ENCODE results near the gene LSMEM2.
A peak's percentile ranks its signal among the peaks of the same experiment; 100 is the strongest.

The LSMEM2 gene

GRCh38 chr3:50316657-50317242 is 37.9 kb downstream of the LSMEM2 start:
- Histone ChIP-seq H3K9me3 (ENCODE audit: control insufficient read depth, insufficient read depth, low read length) (no peaks in the 10 kb centered on the region), H3K27me3 (ENCODE audit: control insufficient read depth, insufficient read depth, low read length) (no peaks in the 10 kb centered on the region), H3K36me3 (ENCODE audit: control insufficient read depth, insufficient read depth, low read length) (peaks cover 35% of the 10 kb centered on the region), H3K4me1 (ENCODE audit: control insufficient read depth, insufficient read depth, low read length) (peaks cover 3% of the 10 kb centered on the region), H3K4me3 (ENCODE audit: low read depth, low read length) (no peak overlapping the region), H3K9ac (ENCODE audit: low read depth, low read length) (no peak overlapping the region)

DNA sequence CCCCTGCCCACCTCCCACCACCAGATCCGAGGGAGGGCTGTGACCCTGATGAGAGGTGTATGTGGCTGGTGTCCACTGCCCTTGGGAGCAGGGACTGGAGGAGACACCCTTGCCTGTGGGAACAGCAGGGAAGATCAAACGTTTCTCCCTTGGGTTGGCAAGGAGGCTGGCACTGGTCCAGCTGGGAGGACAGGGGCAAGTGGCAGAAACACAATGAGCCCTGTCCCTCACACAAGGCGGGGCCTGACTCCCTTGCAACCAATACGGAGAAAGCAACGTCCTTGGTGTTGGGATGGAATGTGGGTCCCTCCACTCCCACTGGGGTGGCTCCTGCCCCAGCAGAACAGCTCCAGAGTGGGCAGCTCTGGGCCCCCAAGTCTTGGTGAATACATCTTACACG is 38.4 kb downstream of the LSMEM2 start:
- Histone ChIP-seq H3K36me3 (ENCODE audit: control insufficient read depth, insufficient read depth, low read length) (peaks cover 35% of the 10 kb centered on the region), H3K4me1 (ENCODE audit: control insufficient read depth, insufficient read depth, low read length) (peaks cover 3% of the 10 kb centered on the region), H3K27me3 (ENCODE audit: control insufficient read depth, insufficient read depth, low read length) (no peaks in the 10 kb centered on the region), H3K4me3 (ENCODE audit: low read depth, low read length) (no peak overlapping the region), H3K9me3 (ENCODE audit: control insufficient read depth, insufficient read depth, low read length) (no peaks in the 10 kb centered on the region), H3K9ac (ENCODE audit: low read depth, low read length) (no peak overlapping the region)

- no peak overlapping the region for H3K9ac ChIP-seq (ENCODE audit: low read depth, low read length)
- no peak overlapping the region for H3K4me3 ChIP-seq (ENCODE audit: low read depth, low read length)
- peaks cover 35% of the 10 kb centered on the region for H3K36me3 ChIP-seq (ENCODE audit: control insufficient read depth, insufficient read depth, low read length)
- peaks cover 7% of the 10 kb centered on the region for H3K4me1 ChIP-seq (ENCODE audit: control insufficient read depth, insufficient read depth, low read length)
- no peaks in the 10 kb centered on the region for H3K9me3 ChIP-seq (ENCODE audit: control insufficient read depth, insufficient read depth, low read length)
- H3K27me3 ChIP-seq (ENCODE audit: control insufficient read depth, insufficient read depth, low read length) = no peaks in the 10 kb centered on the region
Observed at GRCh38 chr3:50318163-50318562, 39.3 kb downstream of the LSMEM2 start.

DNA sequence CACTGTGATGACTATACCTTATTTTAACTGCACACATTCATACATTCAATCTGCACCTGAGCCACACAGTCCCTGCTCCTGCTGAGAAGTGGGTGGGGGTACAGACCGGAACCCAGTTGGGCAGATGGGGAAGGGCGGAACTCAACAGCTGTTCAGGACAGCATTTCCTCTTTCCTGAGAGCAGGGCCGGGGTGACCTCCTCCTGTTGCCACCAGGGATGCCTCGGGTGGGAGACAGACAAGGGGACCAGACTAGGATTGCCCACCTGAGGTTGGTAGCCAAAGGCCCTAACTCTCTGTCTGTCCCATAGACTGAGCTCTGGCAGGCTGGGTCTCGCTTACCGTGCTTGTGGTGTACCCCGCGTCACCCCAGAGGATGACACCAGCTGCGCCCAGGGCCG is 39.7 kb downstream of the LSMEM2 start:
- Histone ChIP-seq H3K4me1 (ENCODE audit: control insufficient read depth, insufficient read depth, low read length) (peaks cover 7% of the 10 kb centered on the region), H3K36me3 (ENCODE audit: control insufficient read depth, insufficient read depth, low read length) (peaks cover 35% of the 10 kb centered on the region), H3K4me3 (ENCODE audit: low read depth, low read length) (no peak overlapping the region), H3K9ac (ENCODE audit: low read depth, low read length) (no peak overlapping the region), H3K27me3 (ENCODE audit: control insufficient read depth, insufficient read depth, low read length) (no peaks in the 10 kb centered on the region), H3K9me3 (ENCODE audit: control insufficient read depth, insufficient read depth, low read length) (no peaks in the 10 kb centered on the region)

DNA sequence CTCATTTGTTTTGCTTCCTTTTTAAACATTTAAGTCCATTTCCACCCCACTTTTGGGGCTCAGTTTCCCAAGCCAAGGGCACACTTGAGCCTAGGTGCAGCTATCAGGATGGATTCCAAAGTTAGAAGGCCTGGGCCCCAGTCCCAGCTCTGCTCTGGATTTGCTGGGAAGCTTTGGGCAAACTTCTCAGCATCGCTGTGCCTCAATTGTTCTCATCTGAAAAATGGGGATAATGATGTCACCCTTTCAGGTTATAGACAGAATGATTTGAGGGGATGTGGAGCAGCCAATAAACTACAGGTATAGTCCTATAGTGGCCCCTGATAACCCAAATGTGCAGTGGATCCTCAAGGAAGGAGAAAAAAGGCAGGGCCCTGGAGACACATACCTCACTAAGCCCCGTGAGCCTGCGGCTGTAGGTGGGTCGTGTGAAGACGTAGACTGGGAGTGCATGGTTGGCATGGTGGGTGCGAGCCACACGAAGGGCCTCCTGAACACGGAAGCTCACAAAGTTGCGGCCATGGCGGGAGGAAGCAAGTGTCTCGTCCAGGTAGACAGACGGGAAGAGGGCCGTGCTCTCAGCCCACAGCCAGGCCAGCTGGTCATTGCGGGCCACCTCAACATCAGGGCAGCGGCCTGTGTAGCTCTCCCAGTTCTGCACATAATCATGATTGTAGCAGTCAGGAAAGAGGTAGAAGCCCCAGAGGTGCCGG is 40.5 kb downstream of the LSMEM2 start:
- peaks cover 35% of the 10 kb centered on the region for H3K36me3 ChIP-seq (ENCODE audit: control insufficient read depth, insufficient read depth, low read length)
- H3K9ac ChIP-seq (ENCODE audit: low read depth, low read length) = no peak overlapping the region
- no peaks in the 10 kb centered on the region for H3K9me3 ChIP-seq (ENCODE audit: control insufficient read depth, insufficient read depth, low read length)
- H3K27me3 ChIP-seq (ENCODE audit: control insufficient read depth, insufficient read depth, low read length) = no peaks in the 10 kb centered on the region
- H3K4me1 ChIP-seq (ENCODE audit: control insufficient read depth, insufficient read depth, low read length) = peaks cover 7% of the 10 kb centered on the region
- no peak overlapping the region for H3K4me3 ChIP-seq (ENCODE audit: low read depth, low read length)

DNA sequence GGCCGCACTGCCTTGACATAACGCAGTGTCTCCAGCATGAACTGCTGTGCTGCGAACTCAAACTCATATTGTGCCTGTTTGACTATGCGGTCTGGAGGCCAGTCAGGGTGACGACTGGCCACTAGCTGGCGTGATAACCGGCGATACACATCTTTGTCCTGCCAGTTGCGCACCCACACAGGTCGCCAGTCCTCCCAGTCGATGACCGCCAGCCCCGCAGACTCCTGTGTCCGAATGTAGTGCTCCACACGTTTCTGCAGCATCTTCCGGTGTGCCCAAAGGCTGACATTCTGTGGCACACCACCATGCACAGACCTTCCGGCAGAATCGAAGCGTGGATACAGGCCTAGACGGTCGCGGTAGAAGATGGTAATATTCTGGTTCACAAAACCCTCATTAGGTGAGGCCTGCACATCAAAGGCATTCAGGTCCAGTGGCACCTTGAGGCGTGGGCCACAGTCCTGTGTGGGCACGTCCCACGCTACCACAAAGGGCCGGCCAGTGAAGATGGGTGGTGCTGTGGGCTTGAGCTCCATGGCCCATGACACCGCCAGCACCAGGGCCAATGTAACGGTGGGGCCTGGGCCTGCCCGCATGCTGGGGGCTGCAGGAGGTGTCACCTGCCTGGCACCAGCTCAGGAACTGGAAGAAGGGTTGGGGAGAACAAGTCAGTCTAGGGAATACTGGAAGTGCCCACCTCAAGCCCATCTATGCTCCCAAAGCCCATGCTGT is 41.2 kb downstream of the LSMEM2 start:
- H3K4me1 ChIP-seq (ENCODE audit: control insufficient read depth, insufficient read depth, low read length) = peaks cover 7% of the 10 kb centered on the region

GRCh38 chr3:50320853-50321335 is 42.0 kb downstream of the LSMEM2 start:
- H3K9me3 ChIP-seq (ENCODE audit: control insufficient read depth, insufficient read depth, low read length) = no peaks in the 10 kb centered on the region
- peaks cover 40% of the 10 kb centered on the region for H3K36me3 ChIP-seq (ENCODE audit: control insufficient read depth, insufficient read depth, low read length)
- peaks cover 7% of the 10 kb centered on the region for H3K4me1 ChIP-seq (ENCODE audit: control insufficient read depth, insufficient read depth, low read length)
- peak overlapping the region; percentile 99 for H3K4me3 ChIP-seq (ENCODE audit: low read depth, low read length)
- peak overlapping the region; percentile 100 for H3K9ac ChIP-seq (ENCODE audit: low read depth, low read length)
- H3K27me3 ChIP-seq (ENCODE audit: control insufficient read depth, insufficient read depth, low read length) = no peaks in the 10 kb centered on the region

More for the DNA sequence above, 41.2 kb downstream of the LSMEM2 start:
- Histone ChIP-seq H3K9ac (ENCODE audit: low read depth, low read length) (peak overlapping the region; percentile 94), H3K27me3 (ENCODE audit: control insufficient read depth, insufficient read depth, low read length) (no peaks in the 10 kb centered on the region), H3K9me3 (ENCODE audit: control insufficient read depth, insufficient read depth, low read length) (no peaks in the 10 kb centered on the region), H3K4me3 (ENCODE audit: low read depth, low read length) (peak overlapping the region; percentile 99), H3K36me3 (ENCODE audit: control insufficient read depth, insufficient read depth, low read length) (peaks cover 35% of the 10 kb centered on the region)

GRCh38 chr3:50321336-50322114 is 42.6 kb downstream of the LSMEM2 start:
- H3K4me1 ChIP-seq (ENCODE audit: control insufficient read depth, insufficient read depth, low read length) = peaks cover 7% of the 10 kb centered on the region
- H3K4me3 ChIP-seq (ENCODE audit: low read depth, low read length) = peak overlapping the region; percentile 99
- H3K36me3 ChIP-seq (ENCODE audit: control insufficient read depth, insufficient read depth, low read length) = peaks cover 38% of the 10 kb centered on the region
- peak overlapping the region; percentile 100 for H3K9ac ChIP-seq (ENCODE audit: low read depth, low read length)
- no peaks in the 10 kb centered on the region for H3K27me3 ChIP-seq (ENCODE audit: control insufficient read depth, insufficient read depth, low read length)
- no peaks in the 10 kb centered on the region for H3K9me3 ChIP-seq (ENCODE audit: control insufficient read depth, insufficient read depth, low read length)

DNA sequence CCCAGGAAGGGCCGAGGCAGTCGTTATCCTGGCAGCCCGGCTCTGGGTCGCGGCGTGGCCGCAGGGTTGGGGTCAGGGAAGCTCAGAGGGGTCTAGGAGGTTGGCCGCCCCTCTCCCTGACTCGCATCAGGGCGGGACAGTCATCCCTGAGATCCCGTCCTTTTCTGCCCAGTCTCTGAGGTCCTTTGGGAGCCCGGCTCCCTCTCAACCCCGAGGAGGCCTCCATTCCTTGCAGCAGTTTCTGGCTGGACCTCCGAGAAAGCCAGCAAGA is 43.2 kb downstream of the LSMEM2 start:
- Histone ChIP-seq H3K27me3 (ENCODE audit: control insufficient read depth, insufficient read depth, low read length) (no peaks in the 10 kb centered on the region), H3K4me1 (ENCODE audit: control insufficient read depth, insufficient read depth, low read length) (peaks cover 7% of the 10 kb centered on the region), H3K4me3 (ENCODE audit: low read depth, low read length) (peak overlapping the region; percentile 99), H3K36me3 (ENCODE audit: control insufficient read depth, insufficient read depth, low read length) (peaks cover 37% of the 10 kb centered on the region), H3K9ac (ENCODE audit: low read depth, low read length) (peak overlapping the region; percentile 71), H3K9me3 (ENCODE audit: control insufficient read depth, insufficient read depth, low read length) (no peaks in the 10 kb centered on the region)

DNA sequence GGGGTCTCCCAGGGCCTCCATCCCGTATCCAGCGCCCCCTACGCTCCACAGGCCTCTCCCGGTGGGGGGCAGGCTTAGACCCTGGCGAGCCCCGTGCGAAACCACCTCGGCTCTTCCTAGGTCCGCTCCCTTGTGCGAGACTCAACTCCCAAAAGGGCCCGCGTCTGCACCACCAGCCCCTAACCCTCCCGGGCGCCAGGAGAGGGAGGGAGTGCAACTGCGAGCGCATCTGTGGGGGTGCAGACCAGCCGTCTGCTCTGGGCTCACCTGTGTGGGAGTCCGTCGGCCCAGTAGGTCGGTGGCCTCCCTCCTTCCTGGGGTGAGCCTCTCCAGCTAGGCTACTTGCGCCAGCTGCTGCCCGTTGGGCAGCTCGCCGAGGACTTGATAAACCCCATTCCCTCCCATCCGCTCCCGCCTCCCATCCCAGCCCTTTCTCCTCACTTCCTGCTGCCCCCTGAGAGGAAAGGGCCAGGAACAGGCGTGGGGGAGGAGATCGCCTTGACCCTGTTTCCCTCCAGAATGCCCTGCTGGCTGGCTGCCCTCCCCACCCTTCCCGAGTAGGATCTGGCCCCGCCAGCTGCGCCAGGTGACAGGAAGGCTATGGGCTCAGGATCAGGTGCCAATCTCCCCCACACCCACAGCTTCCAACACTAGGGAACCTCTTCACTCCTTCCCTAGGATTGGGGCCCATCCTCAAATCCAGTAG is 43.7 kb downstream of the LSMEM2 start, which contains the start of gene HYAL2:
Gene HYAL2 (minus strand): TSS at position 360 of the 706 bp plus-strand sequence. CDS start 2,256 bp downstream, outside the sequence.
- Histone ChIP-seq H3K9me3 (ENCODE audit: control insufficient read depth, insufficient read depth, low read length) (no peaks in the 10 kb centered on the region), H3K27me3 (ENCODE audit: control insufficient read depth, insufficient read depth, low read length) (no peaks in the 10 kb centered on the region), H3K4me1 (ENCODE audit: control insufficient read depth, insufficient read depth, low read length) (peaks cover 7% of the 10 kb centered on the region), H3K36me3 (ENCODE audit: control insufficient read depth, insufficient read depth, low read length) (peaks cover 32% of the 10 kb centered on the region), H3K4me3 (ENCODE audit: low read depth, low read length) (peak within 1 kb of the TSS; percentile 99), H3K9ac (ENCODE audit: low read depth, low read length) (peak within 1 kb of the TSS; percentile 100)

- H3K27me3 ChIP-seq (ENCODE audit: control insufficient read depth, insufficient read depth, low read length) = no peaks in the 10 kb centered on the region
- peaks cover 28% of the 10 kb centered on the region for H3K36me3 ChIP-seq (ENCODE audit: control insufficient read depth, insufficient read depth, low read length)
- no peak overlapping the region for H3K9ac ChIP-seq (ENCODE audit: low read depth, low read length)
- H3K4me3 ChIP-seq (ENCODE audit: low read depth, low read length) = peak overlapping the region; percentile 99
- H3K9me3 ChIP-seq (ENCODE audit: control insufficient read depth, insufficient read depth, low read length) = no peaks in the 10 kb centered on the region
- H3K4me1 ChIP-seq (ENCODE audit: control insufficient read depth, insufficient read depth, low read length) = peaks cover 7% of the 10 kb centered on the region
Observed at GRCh38 chr3:50323092-50323600, 44.3 kb downstream of the LSMEM2 start.

Data from iPS-15b (cell line).